HG03439 (cell line): ENCODE data around the gene CD3E.

Source experiments
- ATAC-seq: cut with Tn5 transposase; IDR thresholded peaks from one replicate; pipeline ENCODE4 v1.9.1; 2021; ENCODE audit warnings: mild to moderate bottlenecking, moderate library complexity; ENCODE audit not compliant: unreplicated experiment

The CD3E gene

GRCh38 chr11:118321386-118322082, 17.0 kb downstream of the CD3E start:
- ATAC-seq = no peak

- no peak for ATAC-seq
These were observed 18.2 kb downstream of the CD3E start for GRCh38 chr11:118322721-118323120.

- no peak for ATAC-seq
These were observed 20.8 kb downstream of the CD3E start for GRCh38 chr11:118325283-118325682.

- no peak for ATAC-seq
These were observed 24.2 kb downstream of the CD3E start for GRCh38 chr11:118328745-118329144.

GRCh38 chr11:118334745-118335144, 30.2 kb downstream of the CD3E start:
- no peak for ATAC-seq

GRCh38 chr11:118338637-118339061, 34.1 kb downstream of the CD3E start:
- no peak for ATAC-seq

- no peak for ATAC-seq
These were observed 34.9 kb downstream of the CD3E start for GRCh38 chr11:118339281-118339961.

GRCh38 chr11:118340449-118340848, 35.9 kb downstream of the CD3E start:
- ATAC-seq = no peak

- no peak for ATAC-seq
These were observed 36.7 kb downstream of the CD3E start for GRCh38 chr11:118341261-118341660.

GRCh38 chr11:118341815-118342489, 37.4 kb downstream of the CD3E start:
- no peak for ATAC-seq

GRCh38 chr11:118342503-118343161, 38.1 kb downstream of the CD3E start, which contains the start of gene CD3D:
Gene CD3D (minus strand): TSS chr11:118342705. CDS start chr11:118342607, 98 bp downstream.
- ATAC-seq = no peak

- ATAC-seq = no peak
These were observed 38.7 kb downstream of the CD3E start for GRCh38 chr11:118343248-118343647.

- no peak for ATAC-seq
These were observed 39.5 kb downstream of the CD3E start, which contains the start of gene CD3G for GRCh38 chr11:118343981-118344515. Gene CD3G (plus strand): TSS chr11:118344344. CDS start chr11:118344424, 80 bp downstream.

GRCh38 chr11:118349475-118349874, 44.9 kb downstream of the CD3E start:
- ATAC-seq = no peak

- no peak for ATAC-seq
These were observed 48.7 kb downstream of the CD3E start for GRCh38 chr11:118353084-118353710.

GRCh38 chr11:118358071-118358470, 53.5 kb downstream of the CD3E start:
- ATAC-seq = no peak

- ATAC-seq = peak; percentile 93
These were observed 54.9 kb downstream of the CD3E start, which contains the start of gene UBE4A for GRCh38 chr11:118359295-118359958. Gene UBE4A (plus strand): TSS chr11:118359600. CDS start chr11:118365081, 5,481 bp downstream.

- ATAC-seq = no peak
These were observed 60.6 kb downstream of the CD3E start for GRCh38 chr11:118364956-118365615.
